ENCODE results near the gene LYPD1. TPM values are rescaled to one million over a fixed set of nuclear protein-coding genes. Genes with fewer than 3 reads are reported as not detected.

LYPD1 gene
- total RNA-seq, 1 donor, result 25.2 TPM

DNA sequence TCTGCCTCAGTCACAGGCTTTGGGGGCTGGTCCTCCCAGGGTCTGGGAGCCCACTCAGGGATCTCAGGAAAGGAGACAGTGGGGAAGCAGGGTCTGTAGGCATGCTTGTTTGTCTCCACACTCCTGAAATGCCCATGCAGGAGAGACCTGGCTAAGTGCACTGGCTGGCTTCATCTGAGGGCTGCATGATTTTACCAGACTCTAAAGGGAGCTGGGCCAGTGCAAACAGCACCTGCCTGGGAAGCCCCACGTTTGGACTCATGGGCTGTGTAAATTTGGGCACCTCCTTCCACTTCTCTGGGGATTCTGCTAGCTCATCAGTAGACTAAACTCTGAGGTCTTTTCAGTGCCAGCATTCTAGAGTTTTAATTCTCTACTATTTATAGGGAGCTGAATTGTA lies 33.7 kb downstream of the LYPD1 start:
- DNase-seq (ENCODE audit: low read depth), result no peak
- TF ChIP-seq, protein P1, sequence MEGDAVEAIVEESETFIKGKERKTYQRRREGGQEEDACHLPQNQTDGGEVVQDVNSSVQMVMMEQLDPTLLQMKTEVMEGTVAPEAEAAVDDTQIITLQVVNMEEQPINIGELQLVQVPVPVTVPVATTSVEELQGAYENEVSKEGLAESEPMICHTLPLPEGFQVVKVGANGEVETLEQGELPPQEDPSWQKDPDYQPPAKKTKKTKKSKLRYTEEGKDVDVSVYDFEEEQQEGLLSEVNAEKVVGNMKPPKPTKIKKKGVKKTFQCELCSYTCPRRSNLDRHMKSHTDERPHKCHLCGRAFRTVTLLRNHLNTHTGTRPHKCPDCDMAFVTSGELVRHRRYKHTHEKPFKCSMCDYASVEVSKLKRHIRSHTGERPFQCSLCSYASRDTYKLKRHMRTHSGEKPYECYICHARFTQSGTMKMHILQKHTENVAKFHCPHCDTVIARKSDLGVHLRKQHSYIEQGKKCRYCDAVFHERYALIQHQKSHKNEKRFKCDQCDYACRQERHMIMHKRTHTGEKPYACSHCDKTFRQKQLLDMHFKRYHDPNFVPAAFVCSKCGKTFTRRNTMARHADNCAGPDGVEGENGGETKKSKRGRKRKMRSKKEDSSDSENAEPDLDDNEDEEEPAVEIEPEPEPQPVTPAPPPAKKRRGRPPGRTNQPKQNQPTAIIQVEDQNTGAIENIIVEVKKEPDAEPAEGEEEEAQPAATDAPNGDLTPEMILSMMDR (IDR thresholded peaks at IDR 0.05; ENCODE audit: insufficient read depth, low read length), result no peak
- H3K4me3 ChIP-seq (ENCODE audit: low read depth, low read length), result no peak overlapping the region

DNA sequence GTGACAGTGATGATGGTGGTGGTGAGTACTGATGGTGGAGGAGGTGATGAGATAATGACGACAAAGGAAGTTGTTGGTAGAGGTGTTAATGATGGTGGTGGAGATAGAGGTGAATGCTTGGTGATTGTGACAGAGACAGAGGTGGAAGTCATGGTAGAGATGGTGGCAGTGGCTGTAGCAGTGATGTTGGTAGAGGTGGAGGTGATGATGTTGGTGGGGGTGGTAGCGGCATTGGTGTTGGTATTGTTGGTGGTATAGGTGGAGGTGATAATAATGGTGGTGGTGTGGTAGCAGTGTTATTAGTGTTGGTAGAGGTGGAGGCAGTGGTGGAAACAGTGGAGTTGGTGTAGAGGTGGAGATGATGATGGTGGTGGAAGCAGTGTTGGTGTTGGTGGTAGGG lies 36.4 kb downstream of the LYPD1 start:
- no peak overlapping the region for H3K4me3 ChIP-seq (ENCODE audit: low read depth, low read length)
- TF ChIP-seq, protein P1 (IDR thresholded peaks at IDR 0.05; ENCODE audit: insufficient read depth, low read length), result no peak
- DNase-seq (ENCODE audit: low read depth), result no peak

DNA sequence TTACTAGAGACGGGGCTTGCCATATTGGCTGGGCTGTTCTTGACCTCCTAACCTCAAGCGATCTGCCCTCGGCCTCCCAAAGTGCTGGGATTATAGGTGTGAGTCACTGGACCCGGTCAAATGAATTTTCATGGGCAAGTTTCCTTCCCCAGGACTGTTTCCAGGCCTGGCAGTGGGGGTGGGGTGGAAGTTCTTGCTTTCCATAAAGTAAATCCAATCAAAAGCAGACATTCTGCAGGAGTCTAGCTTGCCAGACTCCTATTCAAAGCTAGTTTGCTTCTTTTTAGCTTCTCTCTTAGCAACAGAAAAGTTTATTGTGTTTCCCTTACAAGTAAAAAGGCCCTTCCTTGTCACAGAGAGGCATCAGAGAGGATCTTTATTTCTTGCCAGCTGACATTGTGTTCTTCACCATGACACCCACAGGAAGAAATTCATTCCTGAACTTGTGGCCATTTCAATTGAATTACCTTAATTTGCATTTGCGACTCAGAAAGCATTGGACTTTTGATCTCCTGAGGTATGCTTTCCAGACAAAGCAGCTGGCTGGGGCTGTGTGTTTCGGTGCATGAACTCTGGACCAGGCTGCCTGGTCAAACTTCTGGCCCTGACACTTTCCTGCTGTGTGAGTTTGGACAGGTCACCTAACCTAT lies 37.9 kb downstream of the LYPD1 start:
- TF ChIP-seq, protein P1 (IDR thresholded peaks at IDR 0.05; ENCODE audit: insufficient read depth, low read length), result no peak
- H3K4me3 ChIP-seq (ENCODE audit: low read depth, low read length), result no peak overlapping the region
- peak; percentile 61 for DNase-seq (ENCODE audit: low read depth)

- H3K4me3 ChIP-seq (ENCODE audit: low read depth, low read length), result no peak overlapping the region
- DNase-seq (ENCODE audit: low read depth), result peak; percentile 25
- TF ChIP-seq, protein P1 (IDR thresholded peaks at IDR 0.05; ENCODE audit: insufficient read depth, low read length), result no peak
Observed at GRCh38 chr2:132627536-132627935, 42.5 kb downstream of the LYPD1 start.

GRCh38 chr2:132623096-132623839 lies 46.7 kb downstream of the LYPD1 start:
- TF ChIP-seq, protein P1 (IDR thresholded peaks at IDR 0.05; ENCODE audit: insufficient read depth, low read length), result no peak
- DNase-seq (ENCODE audit: low read depth), result peak; percentile 71
- no peak overlapping the region for H3K4me3 ChIP-seq (ENCODE audit: low read depth, low read length)

- no peak for DNase-seq (ENCODE audit: low read depth)
- TF ChIP-seq, protein P1 (IDR thresholded peaks at IDR 0.05; ENCODE audit: insufficient read depth, low read length), result no peak
- H3K4me3 ChIP-seq (ENCODE audit: low read depth, low read length), result no peak overlapping the region
Observed at GRCh38 chr2:132621131-132621875, 48.7 kb downstream of the LYPD1 start.
